HepG2 (cell line): Measurements from ENCODE around the gene RIPOR1. TPM values are rescaled to one million over a fixed set of nuclear protein-coding genes. Genes with fewer than 3 reads are reported as not detected.
A peak's percentile ranks its signal among the peaks of the same experiment; 100 is the strongest.

Experiments
- GMEB2 ChIP-seq: IDR thresholded peaks from 2 replicates; pipeline ENCODE4 v1.6.1; 2016; ENCODE audit warnings: missing biosample characterization, missing genetic modification reagents, low read depth
- KDM3A ChIP-seq: IDR thresholded peaks from 2 replicates; pipeline ENCODE4 v1.6.1; 2018; ENCODE audit warnings: low read depth, missing compliant biosample characterization
- KLF12 ChIP-seq: sonication (generic); formaldehyde crosslinking; IDR thresholded peaks from 2 replicates; pipeline ENCODE4 v1.4.0; 2020; ENCODE audit warnings: missing genetic modification reagents, borderline replicate concordance
- NFRKB ChIP-seq: fragments of 450-650 bp; IDR thresholded peaks from 2 replicates; pipeline ENCODE4 v1.6.1; 2017
- SMAD9 ChIP-seq: sonication (generic); formaldehyde crosslinking; IDR thresholded peaks from 2 replicates; pipeline ENCODE4 v1.5.1; 2020; ENCODE audit warnings: mild to moderate bottlenecking, missing genetic modification reagents
- ZBTB2 ChIP-seq: sonication (generic); formaldehyde crosslinking; IDR thresholded peaks from 2 replicates; pipeline ENCODE4 v1.8.0; 2022; ENCODE audit warnings: low read depth, missing genetic modification reagents
- ZBTB26 ChIP-seq: IDR thresholded peaks from 2 replicates; pipeline ENCODE4 v1.6.1; 2016; ENCODE audit warnings: missing compliant biosample characterization, missing genetic modification reagents, borderline replicate concordance
- ZNF335 ChIP-seq: sonication (generic); formaldehyde crosslinking; IDR thresholded peaks from 2 replicates; pipeline ENCODE4 v1.4.0; 2020; ENCODE audit warnings: missing genetic modification reagents
- ZNF546 ChIP-seq: sonication (generic); formaldehyde crosslinking; conservative IDR thresholded peaks from 2 replicates; pipeline ENCODE4 v1.8.1; 2023; ENCODE audit warnings: mild to moderate bottlenecking, missing genetic modification reagents
- ZNF598 ChIP-seq: sonication (generic); formaldehyde crosslinking; IDR thresholded peaks from 2 replicates; pipeline ENCODE4 v1.5.1; 2020; ENCODE audit warnings: mild to moderate bottlenecking, missing genetic modification reagents, borderline replicate concordance
- ZNF646 ChIP-seq: sonication (generic); formaldehyde crosslinking; IDR thresholded peaks from 2 replicates; pipeline ENCODE4 v1.9.0; 2021; ENCODE audit warnings: mild to moderate bottlenecking, missing genetic modification reagents
- ZNF687 ChIP-seq: sonication (generic); formaldehyde crosslinking; IDR thresholded peaks from 2 replicates; pipeline ENCODE4 v1.5.1; 2020; ENCODE audit warnings: mild to moderate bottlenecking, missing genetic modification reagents, moderate library complexity
- ZNF720 ChIP-seq: sonication (generic); formaldehyde crosslinking; IDR thresholded peaks from 2 replicates; pipeline ENCODE4 v1.4.0; 2020; ENCODE audit warnings: missing genetic modification reagents
- ZNF772 ChIP-seq: sonication (generic); formaldehyde crosslinking; IDR thresholded peaks from 2 replicates; pipeline ENCODE4 v1.5.0; 2020; ENCODE audit warnings: mild to moderate bottlenecking, missing genetic modification reagents
- polyA plus RNA-seq, 8 experiments: library from polyadenylated mRNA; depleted of rRNA in 3 of 8; stranded (reverse) in 7 of 8; unstranded in 1 of 8; fragments of >200 nt; fragmentation: Illumina TruSeq in 4 of 8; extraction: Trizol in 4 of 8; gene quantifications; 2 replicates each; pipeline versions ENCODE4 v1.2.1 to v1.2.3, GENCODE V29; 2011 to 2016; ENCODE audit warnings: low read depth in 4 of 8, missing spikeins in 1 of 8, mixed read lengths in 1 of 8; ENCODE audit not compliant: insufficient read depth in 1 of 8
- total RNA-seq, 5 experiments: library from RNA; depleted of rRNA; stranded (reverse); fragments of >200 nt; fragmentation: Illumina TruSeq; extraction: Trizol; gene quantifications; 2 replicates each; pipeline ENCODE4 v1.2.3, GENCODE V29; 2016; ENCODE audit warnings: low read depth in 1 of 5

RIPOR1 gene
- total and polyA plus RNA-seq, 2 of the 13 experiments (the other 11 are each of a cell fraction or from before 2014, with no cell fraction given) = 4.6 to 8.1 TPM

- TF ChIP-seq ZNF646 (CRISPR knock-in tag) (no peak; the same call in 1 of the 2 replicates), ZNF335 (peak; percentile 84), KLF12 (CRISPR knock-in tag) (peak; percentile 89; the same call in 1 of the 2 replicates), ZBTB26 (CRISPR knock-in tag) (peak; percentile 30; the same call in 1 of the 2 replicates), ZNF720 (CRISPR knock-in tag) (no peak), ZBTB2 (CRISPR knock-in tag) (no peak), ZNF546 (CRISPR knock-in tag) (no peak), ZNF687 (peak; percentile 79), ZNF598 (CRISPR knock-in tag) (no peak), ZNF772 (CRISPR knock-in tag) (no peak), GMEB2 (CRISPR knock-in tag) (no peak), KDM3A (peak; percentile 94), NFRKB (no peak), SMAD9 (CRISPR knock-in tag) (no peak)
These were observed 7.4 kb upstream of the RIPOR1 start (continued) for GRCh38 chr16:67521095-67521804.
